NCI-H2196 (cell line): ENCODE measurements around the gene FYTTD1.
"Not testable (repeated sequence)": the region's sequence is repeated elsewhere in the genome, so short reads cannot be mapped to it uniquely, and the experiment has no call there.

ENCODE experiments used
- DNase-seq: peaks from one replicate; lab custom pipeline; 2025; ENCODE audit not compliant: unreplicated experiment; lab: John Stamatoyannopoulos, UW

The FYTTD1 gene

GRCh38 chr3:197749601-197750395 lies at the start of gene FYTTD1:
FYTTD1 (plus strand) TSS chr3:197749883; CDS start chr3:197749972, 89 bp downstream.
- peak; percentile 98 for DNase-seq

- DNase-seq, result no peak
Observed at GRCh38 chr3:197700095-197700494, 49.6 kb upstream of the FYTTD1 start.

GRCh38 chr3:197701841-197702240 lies 47.8 kb upstream of the FYTTD1 start:
- DNase-seq, result no peak

GRCh38 chr3:197706658-197707057 lies 43.0 kb upstream of the FYTTD1 start:
- DNase-seq, result no peak

GRCh38 chr3:197709135-197709534 lies 40.5 kb upstream of the FYTTD1 start:
- no peak for DNase-seq

- not testable (repeated sequence) for DNase-seq
Observed at GRCh38 chr3:197710965-197711364, 38.7 kb upstream of the FYTTD1 start.

GRCh38 chr3:197711973-197712707 lies 37.5 kb upstream of the FYTTD1 start:
- DNase-seq, result no peak

GRCh38 chr3:197713477-197713822 lies 36.2 kb upstream of the FYTTD1 start:
- DNase-seq, result no peak

- DNase-seq, result no peak
Observed at GRCh38 chr3:197714251-197714650, 35.4 kb upstream of the FYTTD1 start.

GRCh38 chr3:197718891-197719290 lies 30.8 kb upstream of the FYTTD1 start:
- no peak for DNase-seq

GRCh38 chr3:197720694-197721093 lies 29.0 kb upstream of the FYTTD1 start:
- DNase-seq, result no peak

GRCh38 chr3:197722734-197723133 lies 26.9 kb upstream of the FYTTD1 start:
- DNase-seq, result no peak

- DNase-seq, result not testable (repeated sequence)
Observed at GRCh38 chr3:197727878-197728277, 21.8 kb upstream of the FYTTD1 start.

GRCh38 chr3:197728487-197728886 lies 21.2 kb upstream of the FYTTD1 start:
- DNase-seq, result no peak

- DNase-seq, result peak; percentile 41
Observed at GRCh38 chr3:197730200-197730599, 19.5 kb upstream of the FYTTD1 start.

- DNase-seq, result not testable (repeated sequence)
Observed at GRCh38 chr3:197730770-197731169, 18.9 kb upstream of the FYTTD1 start.

GRCh38 chr3:197731483-197731882 lies 18.2 kb upstream of the FYTTD1 start:
- DNase-seq, result not testable (repeated sequence)

- no peak for DNase-seq
Observed at GRCh38 chr3:197733042-197733441, 16.6 kb upstream of the FYTTD1 start.

GRCh38 chr3:197734667-197735318 lies 14.9 kb upstream of the FYTTD1 start:
- no peak for DNase-seq

- DNase-seq, result no peak
Observed at GRCh38 chr3:197736010-197736490, 13.6 kb upstream of the FYTTD1 start.

GRCh38 chr3:197736491-197737318 lies 13.0 kb upstream of the FYTTD1 start, which contains the start of gene RUBCN:
RUBCN (minus strand) TSS chr3:197736904; CDS start chr3:197736719, 185 bp downstream.
- peak; percentile 100 for DNase-seq
